Chondrocyte (in vitro differentiated cells): ENCODE results near the gene AGPAT1. TPM values are rescaled to one million over a fixed set of nuclear protein-coding genes. Genes with fewer than 3 reads are reported as not detected.
"Not testable (repeated sequence)": the region's sequence is repeated elsewhere in the genome, so short reads cannot be mapped to it uniquely, and the experiment has no call there.

ENCODE experiments used
- DNase-seq: peaks from one replicate; pipeline ENCODE4 v3.0.0; 2021; ENCODE audit warnings: mixed read lengths, low spot score
- H3K27ac Mint-ChIP-seq: one replicate; pipeline ENCODE4 v1.8.0; 2021; ENCODE audit warnings: mild to moderate bottlenecking, moderate library complexity, mixed read lengths; ENCODE audit not compliant: unreplicated experiment
- H3K27me3 Mint-ChIP-seq: 2 replicates; pipeline ENCODE4 v1.8.0; 2021; ENCODE audit warnings: low read depth, mixed read lengths
- H3K36me3 Mint-ChIP-seq: 2 replicates; pipeline ENCODE4 v1.8.0; 2021; ENCODE audit warnings: low read depth, mixed read lengths
- H3K4me1 Mint-ChIP-seq: 2 replicates; pipeline ENCODE4 v1.8.0; 2021; ENCODE audit warnings: low read depth, mild to moderate bottlenecking, mixed read lengths
- H3K4me3 Mint-ChIP-seq: one replicate; pipeline ENCODE4 v1.8.0; 2021; ENCODE audit warnings: mild to moderate bottlenecking, moderate library complexity, mixed read lengths; ENCODE audit not compliant: unreplicated experiment
- H3K9me3 Mint-ChIP-seq: 2 replicates; pipeline ENCODE4 v1.8.0; 2021; ENCODE audit warnings: low read depth, mixed read lengths
- total RNA-seq: library from RNA; stranded (reverse); gene quantifications from 3 replicates; pipeline ENCODE4 v1.2.1, GENCODE V29; 2021
- TF ChIP-seq, protein P1 (sequence below): fragments of 200-600 bp; sonication (generic); IDR thresholded peaks from 2 replicates; pipeline ENCODE4 v1.5.0; 2021; ENCODE audit warnings: antibody characterized with exemption, mild to moderate bottlenecking, moderate library complexity

Gene AGPAT1
- total RNA-seq, 1 donor from 2014 or later, result 67.0 TPM

DNA sequence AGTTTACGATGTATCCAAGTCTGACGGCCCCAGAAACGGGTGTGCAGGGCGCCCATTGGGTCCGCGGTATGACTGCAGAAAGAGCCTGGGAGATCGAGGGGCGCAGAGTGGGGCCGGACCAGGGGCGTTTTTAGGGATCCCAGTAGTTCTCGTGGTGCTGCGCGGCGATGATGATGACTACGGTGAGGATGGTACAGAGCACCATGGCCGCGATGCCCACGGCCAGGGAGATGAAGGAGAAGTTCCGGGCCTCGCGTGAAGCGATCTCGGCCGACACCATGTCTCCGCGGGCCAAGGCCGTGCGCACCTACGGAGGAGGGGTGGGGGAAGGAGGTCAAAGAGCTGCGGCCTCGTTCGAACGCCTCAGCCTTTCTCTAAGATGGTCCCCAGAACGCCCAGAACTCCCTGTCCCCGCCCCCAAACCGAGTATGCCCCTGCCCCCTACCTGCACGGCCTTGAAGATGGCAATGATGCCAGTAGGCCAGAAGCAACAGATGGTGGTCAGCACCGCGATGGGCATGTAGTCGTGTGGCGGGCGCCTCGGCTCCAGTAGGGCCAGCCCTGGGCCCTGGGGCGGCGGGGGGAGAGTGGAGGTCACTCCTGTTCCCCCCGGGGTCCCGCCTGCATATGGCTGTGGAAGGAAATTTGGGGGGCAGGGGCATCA lies 26.7 kb downstream of the AGPAT1 start:
- TF ChIP-seq, protein P1, sequence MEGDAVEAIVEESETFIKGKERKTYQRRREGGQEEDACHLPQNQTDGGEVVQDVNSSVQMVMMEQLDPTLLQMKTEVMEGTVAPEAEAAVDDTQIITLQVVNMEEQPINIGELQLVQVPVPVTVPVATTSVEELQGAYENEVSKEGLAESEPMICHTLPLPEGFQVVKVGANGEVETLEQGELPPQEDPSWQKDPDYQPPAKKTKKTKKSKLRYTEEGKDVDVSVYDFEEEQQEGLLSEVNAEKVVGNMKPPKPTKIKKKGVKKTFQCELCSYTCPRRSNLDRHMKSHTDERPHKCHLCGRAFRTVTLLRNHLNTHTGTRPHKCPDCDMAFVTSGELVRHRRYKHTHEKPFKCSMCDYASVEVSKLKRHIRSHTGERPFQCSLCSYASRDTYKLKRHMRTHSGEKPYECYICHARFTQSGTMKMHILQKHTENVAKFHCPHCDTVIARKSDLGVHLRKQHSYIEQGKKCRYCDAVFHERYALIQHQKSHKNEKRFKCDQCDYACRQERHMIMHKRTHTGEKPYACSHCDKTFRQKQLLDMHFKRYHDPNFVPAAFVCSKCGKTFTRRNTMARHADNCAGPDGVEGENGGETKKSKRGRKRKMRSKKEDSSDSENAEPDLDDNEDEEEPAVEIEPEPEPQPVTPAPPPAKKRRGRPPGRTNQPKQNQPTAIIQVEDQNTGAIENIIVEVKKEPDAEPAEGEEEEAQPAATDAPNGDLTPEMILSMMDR, result no peak
- Mint-ChIP-seq H3K9me3 (no peaks in the 10 kb centered on the region), H3K4me3 (no peak overlapping the region), H3K4me1 (peaks cover 30% of the 10 kb centered on the region), H3K36me3 (no peaks in the 10 kb centered on the region), H3K27me3 (no peaks in the 10 kb centered on the region), H3K27ac (no peak overlapping the region)
- no peak for DNase-seq

DNA sequence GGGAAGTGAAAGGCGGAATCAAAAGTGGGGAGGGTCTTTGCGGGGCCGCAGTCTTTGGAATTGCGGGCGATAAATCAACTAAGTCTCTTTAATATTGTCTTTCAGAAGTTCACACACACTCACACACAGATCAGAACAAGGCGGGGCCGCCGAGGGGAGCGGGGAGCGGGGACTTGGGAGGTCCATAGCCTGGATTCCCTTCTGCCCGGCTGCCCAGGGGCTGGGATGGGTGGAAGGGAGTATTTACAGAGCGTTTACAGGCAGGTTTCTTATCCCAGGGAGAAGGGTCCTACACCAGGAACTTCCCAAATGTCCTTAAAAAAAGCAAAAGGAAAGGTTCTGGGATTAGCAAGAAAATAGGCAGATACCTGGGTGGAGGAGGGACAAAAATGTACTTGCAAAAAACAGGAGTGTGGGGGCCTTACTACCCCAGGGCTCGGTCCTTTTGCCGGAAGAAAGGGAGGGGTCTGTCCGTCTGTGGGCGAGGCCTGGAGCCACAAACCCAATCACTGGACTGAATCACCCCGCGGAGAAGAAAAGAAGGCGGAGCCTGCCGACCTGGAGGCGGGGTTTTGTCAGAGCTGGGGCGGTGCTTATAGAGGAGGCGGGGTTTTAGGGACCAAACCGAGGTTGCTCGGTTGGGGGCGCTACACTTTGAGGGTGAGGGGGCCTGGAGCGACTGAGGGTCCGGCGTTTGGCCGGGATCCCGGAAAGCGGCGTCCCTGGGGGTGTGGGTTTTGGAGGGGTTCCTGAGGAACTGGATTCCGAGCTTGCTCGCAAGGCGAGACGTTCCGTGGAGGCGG lies 27.4 kb downstream of the AGPAT1 start:
- Mint-ChIP-seq H3K27ac (no peak overlapping the region), H3K27me3 (no peaks in the 10 kb centered on the region), H3K4me3 (no peak overlapping the region), H3K9me3 (no peaks in the 10 kb centered on the region), H3K4me1 (peaks cover 27% of the 10 kb centered on the region), H3K36me3 (no peaks in the 10 kb centered on the region)
- TF ChIP-seq, protein P1, result no peak
- DNase-seq, result no peak

DNA sequence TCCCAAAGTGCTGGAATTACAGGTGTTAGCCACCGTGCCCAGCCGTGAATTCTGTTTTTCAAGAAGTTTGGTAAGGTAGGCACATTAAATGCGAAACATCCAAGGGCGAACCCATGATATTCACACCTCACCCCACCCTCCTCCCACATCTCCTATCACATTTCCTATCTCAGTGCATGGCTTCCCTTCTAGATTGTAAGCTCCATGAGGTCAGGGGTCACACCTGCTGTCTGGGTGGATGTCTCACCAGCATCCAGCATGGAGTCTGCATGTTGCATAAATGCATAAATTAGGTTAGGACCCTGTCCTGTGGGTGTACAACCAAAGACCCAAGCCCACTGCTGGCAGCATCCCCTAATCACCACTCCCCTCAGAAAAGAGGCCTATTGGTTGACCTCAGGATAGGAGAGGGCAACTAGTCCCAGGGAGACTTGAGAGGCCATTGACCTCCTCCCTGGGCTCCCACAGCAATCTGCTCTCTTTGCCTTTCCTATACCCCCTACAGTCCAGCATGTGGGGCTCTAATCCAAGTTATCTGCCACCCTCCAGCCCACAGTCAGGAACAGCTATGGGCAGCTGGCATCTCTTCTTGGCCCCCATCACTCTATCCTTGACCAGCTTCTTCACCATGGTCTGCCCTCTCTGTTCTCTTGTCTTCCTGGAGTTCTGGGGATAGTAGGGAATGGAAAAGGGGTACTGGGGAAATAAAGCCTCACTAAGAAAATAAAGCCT lies 28.3 kb downstream of the AGPAT1 start:
- Mint-ChIP-seq H3K4me3 (no peak overlapping the region), H3K27ac (no peak overlapping the region), H3K9me3 (no peaks in the 10 kb centered on the region), H3K4me1 (peaks cover 21% of the 10 kb centered on the region), H3K27me3 (no peaks in the 10 kb centered on the region), H3K36me3 (no peaks in the 10 kb centered on the region)
- no peak for DNase-seq
- TF ChIP-seq, protein P1, result no peak

DNA sequence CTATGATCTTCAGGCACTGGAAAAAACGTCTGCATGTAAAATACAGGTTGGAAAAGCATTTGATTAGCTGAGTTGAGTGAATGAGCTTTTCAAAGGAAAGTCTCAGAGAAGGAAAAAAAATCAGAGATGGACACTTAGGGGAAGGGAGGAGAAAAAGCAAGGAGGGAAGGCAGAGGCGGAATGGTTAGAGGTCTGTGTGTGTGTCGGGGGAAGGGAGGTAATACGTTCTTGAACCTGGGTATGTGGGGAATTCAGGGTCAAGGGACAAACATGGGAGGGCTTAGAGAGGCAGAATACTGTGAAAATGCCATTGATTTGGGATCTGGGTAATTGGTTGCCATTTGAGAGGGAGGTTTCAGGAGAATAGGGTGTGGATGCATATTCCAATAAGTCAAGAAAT lies 29.2 kb downstream of the AGPAT1 start:
- no peaks in the 10 kb centered on the region for H3K27me3 Mint-ChIP-seq
- TF ChIP-seq, protein P1, result no peak
- no peaks in the 10 kb centered on the region for H3K36me3 Mint-ChIP-seq
- H3K4me1 Mint-ChIP-seq, result peaks cover 14% of the 10 kb centered on the region
- H3K9me3 Mint-ChIP-seq, result no peaks in the 10 kb centered on the region
- no peak overlapping the region for H3K4me3 Mint-ChIP-seq
- no peak for DNase-seq
- no peak overlapping the region for H3K27ac Mint-ChIP-seq

DNA sequence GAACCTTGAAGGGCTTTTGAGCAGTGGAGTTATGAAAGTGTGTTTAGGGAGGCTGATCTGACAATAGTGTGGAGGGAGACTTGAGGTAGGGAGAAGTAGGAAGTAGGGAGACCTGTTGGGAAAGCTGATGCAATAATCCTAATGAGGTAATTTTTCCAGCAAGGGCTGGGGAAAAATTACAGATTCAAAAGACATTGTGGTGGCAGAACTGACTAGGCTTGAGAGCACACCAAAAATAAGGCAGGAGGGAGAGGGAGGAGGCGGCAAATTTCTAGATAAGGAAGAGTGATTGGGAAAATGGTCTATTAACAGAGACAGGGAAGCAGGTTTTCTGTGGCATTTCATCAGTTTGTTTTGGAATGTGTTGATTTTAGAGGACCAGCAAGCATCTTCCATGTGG lies 29.6 kb downstream of the AGPAT1 start:
- H3K36me3 Mint-ChIP-seq, result no peaks in the 10 kb centered on the region
- TF ChIP-seq, protein P1, result no peak
- DNase-seq, result no peak
- no peak overlapping the region for H3K27ac Mint-ChIP-seq
- no peaks in the 10 kb centered on the region for H3K27me3 Mint-ChIP-seq
- H3K4me3 Mint-ChIP-seq, result no peak overlapping the region
- H3K4me1 Mint-ChIP-seq, result peaks cover 12% of the 10 kb centered on the region
- no peaks in the 10 kb centered on the region for H3K9me3 Mint-ChIP-seq

DNA sequence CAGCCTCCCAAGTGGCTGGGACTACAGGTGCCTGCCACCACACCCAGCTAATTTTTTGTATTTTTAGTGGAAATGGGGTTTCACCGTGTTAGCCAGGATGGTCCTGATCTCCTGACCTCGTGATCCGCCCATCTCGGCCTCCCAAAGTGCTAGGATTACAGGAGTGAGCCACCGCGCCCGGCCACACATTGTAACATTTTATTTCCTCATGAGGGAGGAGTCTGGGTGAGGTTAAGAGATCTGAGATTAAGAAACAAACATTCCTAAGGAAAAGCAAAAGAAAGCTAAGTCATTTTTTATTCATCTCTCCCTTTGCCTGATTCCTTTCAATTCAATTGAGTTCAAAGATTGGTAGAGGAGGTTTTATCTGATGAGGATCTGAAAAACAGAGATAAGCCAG lies 31.6 kb downstream of the AGPAT1 start:
- H3K4me3 Mint-ChIP-seq, H3K27ac Mint-ChIP-seq, H3K9me3 Mint-ChIP-seq, H3K27me3 Mint-ChIP-seq, H3K4me1 Mint-ChIP-seq, DNase-seq, H3K36me3 Mint-ChIP-seq: not testable (repeated sequence)
